SU-DHL-6 (cell line): Measurements from ENCODE around the gene NME9.

Experiments used
- H2AFZ ChIP-seq: fragments of 200-600 bp; sonication (generic); 2 replicates; pipeline ENCODE4 v1.6.1; 2014; ENCODE audit warnings: low read depth, mild to moderate bottlenecking, moderate library complexity, mixed read lengths, antibody characterized with exemption, low read length; ENCODE audit not compliant: severe bottlenecking
- H3F3A ChIP-seq: fragments of 200-600 bp; shearing (Covaris generic); 2 replicates; pipeline ENCODE4 v1.6.0; 2016; ENCODE audit warnings: antibody characterized with exemption, mild to moderate bottlenecking; ENCODE audit not compliant: insufficient read depth
- H3K27ac ChIP-seq: fragments of 200-600 bp; sonication (generic); 2 replicates; pipeline ENCODE4 v1.5.1; 2016; ENCODE audit warnings: low read depth, mild to moderate bottlenecking, low read length, moderate library complexity, mixed read lengths
- H3K27me3 ChIP-seq: fragments of 200-600 bp; sonication (generic), shearing (Covaris generic); 2 replicates; pipeline ENCODE4 v1.6.0; 2014; ENCODE audit warnings: mild to moderate bottlenecking, low read length
- H3K36me3 ChIP-seq: fragments of 200-600 bp; sonication (generic); 2 replicates; pipeline ENCODE4 v1.6.1; 2014; ENCODE audit warnings: mild to moderate bottlenecking, low read length, mixed read lengths
- H3K4me2 ChIP-seq: fragments of 300-600, 200-600 bp; shearing (Covaris generic), sonication (generic); 2 replicates; pipeline ENCODE4 v1.6.0; 2014; ENCODE audit warnings: low read length, low read depth, mild to moderate bottlenecking; ENCODE audit not compliant: poor library complexity, severe bottlenecking
- H3K4me3 ChIP-seq: fragments of 200-600 bp; sonication (generic); 2 replicates; pipeline ENCODE4 v1.5.1; 2014; ENCODE audit warnings: antibody characterized with exemption, low read length, mild to moderate bottlenecking, mixed read lengths; ENCODE audit not compliant: insufficient read depth, poor library complexity, severe bottlenecking
- H3K79me2 ChIP-seq: fragments of 200-600 bp; sonication (generic); 2 replicates; pipeline ENCODE4 v1.6.1; 2014; ENCODE audit warnings: mild to moderate bottlenecking, low read length, moderate library complexity; ENCODE audit not compliant: insufficient read depth
- H3K9ac ChIP-seq: fragments of 200-600 bp; sonication (generic); 2 replicates; pipeline ENCODE4 v1.7.0; 2014; ENCODE audit warnings: mild to moderate bottlenecking, low read length
- H3K9me2 ChIP-seq: fragments of 200-600 bp; sonication (generic); replicated peaks from 2 replicates; pipeline ENCODE4 v1.6.1; 2014; ENCODE audit warnings: low read length; ENCODE audit not compliant: insufficient read depth
- H3K9me3 ChIP-seq: fragments of 200-600 bp; sonication (generic); 2 replicates; pipeline ENCODE4 v1.6.1; 2014; ENCODE audit warnings: low read length, mixed read lengths; ENCODE audit not compliant: insufficient read depth
- H4K20me1 ChIP-seq: fragments of 200-600 bp; sonication (generic); 2 replicates; pipeline ENCODE4 v1.6.1; 2014; ENCODE audit warnings: low read depth, mild to moderate bottlenecking, antibody characterized with exemption, low read length, moderate library complexity, mixed read lengths
- CTCF ChIP-seq: fragments of 200-600 bp; sonication (generic); IDR thresholded peaks from one replicate; pipeline ENCODE4 v1.5.1; 2017; ENCODE audit warnings: antibody characterized with exemption, mild to moderate bottlenecking, low read length, moderate library complexity; ENCODE audit not compliant: insufficient read depth, poor library complexity, severe bottlenecking
- EZH2phosphoT487 ChIP-seq: fragments of 200-600 bp; sonication (generic), shearing (Covaris generic); conservative IDR thresholded peaks from 2 replicates; pipeline ENCODE4 v1.6.1; 2018; ENCODE audit warnings: mild to moderate bottlenecking, antibody characterized with exemption, low read length, moderate library complexity, mixed read lengths

Gene NME9

GRCh38 chr3:138354376-138354775 is 24.7 kb upstream of the NME9 start:
- Histone ChIP-seq H4K20me1 (no peaks in the 10 kb centered on the region), H3K4me3 (no peak overlapping the region), H3K36me3 (no peaks in the 10 kb centered on the region), H3F3A (no peaks in the 10 kb centered on the region), H3K79me2 (no peaks in the 10 kb centered on the region), H3K27me3 (no peaks in the 10 kb centered on the region), H3K4me2 (no peak overlapping the region), H3K9ac (no peak overlapping the region), H3K9me2 (no peaks in the 10 kb centered on the region), H2AFZ (no peak overlapping the region), H3K9me3 (no peaks in the 10 kb centered on the region), H3K27ac (no peak overlapping the region)
- TF ChIP-seq CTCF = no peak
- no peak for TF ChIP-seq EZH2phosphoT487

GRCh38 chr3:138351916-138352550 is 22.4 kb upstream of the NME9 start:
- H3K4me2 ChIP-seq = no peak overlapping the region
- no peaks in the 10 kb centered on the region for H3K9me3 ChIP-seq
- no peaks in the 10 kb centered on the region for H3K79me2 ChIP-seq

GRCh38 chr3:138351151-138351550 is 21.5 kb upstream of the NME9 start:
- Histone ChIP-seq H3K9me2 (no peaks in the 10 kb centered on the region), H3K4me2 (no peak overlapping the region), H3K27ac (no peak overlapping the region), H3K27me3 (no peaks in the 10 kb centered on the region), H3K36me3 (no peaks in the 10 kb centered on the region), H3F3A (no peaks in the 10 kb centered on the region), H3K9me3 (no peaks in the 10 kb centered on the region), H2AFZ (no peak overlapping the region), H3K9ac (no peak overlapping the region), H3K79me2 (no peaks in the 10 kb centered on the region), H4K20me1 (no peaks in the 10 kb centered on the region), H3K4me3 (no peak overlapping the region)
- no peak for TF ChIP-seq EZH2phosphoT487
- TF ChIP-seq CTCF = no peak

More at GRCh38 chr3:138351916-138352550, 22.4 kb upstream of the NME9 start:
- no peak overlapping the region for H2AFZ ChIP-seq
- no peak overlapping the region for H3K9ac ChIP-seq
- TF ChIP-seq EZH2phosphoT487 = no peak
- TF ChIP-seq CTCF = no peak
- H3K4me3 ChIP-seq = no peak overlapping the region
- H3K36me3 ChIP-seq = no peaks in the 10 kb centered on the region
- no peaks in the 10 kb centered on the region for H3F3A ChIP-seq
- no peaks in the 10 kb centered on the region for H4K20me1 ChIP-seq
- no peaks in the 10 kb centered on the region for H3K27me3 ChIP-seq
- H3K9me2 ChIP-seq = no peaks in the 10 kb centered on the region
- H3K27ac ChIP-seq = no peak overlapping the region
